Karpas-422 (cell line): Measurements from ENCODE around the gene TMIE. TPM values are rescaled to one million over a fixed set of nuclear protein-coding genes. Genes with fewer than 3 reads are reported as not detected.
"Not testable (repeated sequence)": the region's sequence is repeated elsewhere in the genome, so short reads cannot be mapped to it uniquely, and the experiment has no call there.

Source experiments
- DNase-seq: peaks from one replicate; pipeline ENCODE4 v3.0.0-alpha.2; 2015
- H2AFZ ChIP-seq: fragments of 200-600 bp; sonication (generic); 2 replicates; pipeline ENCODE4 v1.6.1; 2014; ENCODE audit warnings: antibody characterized with exemption, low read length, mixed read lengths
- H3K27ac ChIP-seq: fragments of 200-600 bp; sonication (generic); 2 replicates; pipeline ENCODE4 v1.5.1; 2014; ENCODE audit warnings: mild to moderate bottlenecking, low read length, moderate library complexity
- H3K27me3 ChIP-seq: fragments of 200-600 bp; sonication (generic); 2 replicates; pipeline ENCODE4 v1.6.1; 2014; ENCODE audit warnings: low read length, mixed read lengths
- H3K36me3 ChIP-seq: fragments of 200-600 bp; sonication (generic); 2 replicates; pipeline ENCODE4 v1.6.1; 2014; ENCODE audit warnings: low read length, mixed read lengths; ENCODE audit not compliant: insufficient read depth
- H3K4me1 ChIP-seq: fragments of 200-600 bp; sonication (generic); 2 replicates; pipeline ENCODE4 v1.6.1; 2014; ENCODE audit warnings: mild to moderate bottlenecking, low read length, mixed read lengths
- H3K4me2 ChIP-seq: fragments of 200-600 bp; sonication (generic); 2 replicates; pipeline ENCODE4 v1.6.1; 2014; ENCODE audit warnings: low read length, low read depth, mild to moderate bottlenecking; ENCODE audit not compliant: poor library complexity, severe bottlenecking
- H3K4me3 ChIP-seq: fragments of 200-600 bp; sonication (generic); 2 replicates; pipeline ENCODE4 v1.5.1; 2014; ENCODE audit warnings: mild to moderate bottlenecking, antibody characterized with exemption, low read length, mixed read lengths
- H3K79me2 ChIP-seq: fragments of 200-600 bp; sonication (generic); 2 replicates; pipeline ENCODE4 v1.6.1; 2014; ENCODE audit warnings: mild to moderate bottlenecking, low read length, mixed read lengths
- H3K9ac ChIP-seq: fragments of 200-600 bp; sonication (generic); 2 replicates; pipeline ENCODE4 v1.6.0; 2014; ENCODE audit warnings: low read length
- H3K9me2 ChIP-seq: fragments of 200-600 bp; sonication (generic), shearing (Covaris generic); replicated peaks from 2 replicates; pipeline ENCODE4 v1.6.0; 2014; ENCODE audit warnings: mild to moderate bottlenecking, low read length, moderate library complexity; ENCODE audit not compliant: insufficient read depth
- H3K9me3 ChIP-seq: fragments of 300-700, 200-600 bp; sonication (generic); 2 replicates; pipeline ENCODE4 v1.6.1; 2014; ENCODE audit warnings: low read length, mixed read lengths
- H4K20me1 ChIP-seq: fragments of 200-600 bp; sonication (generic); 2 replicates; pipeline ENCODE4 v1.6.1; 2014; ENCODE audit warnings: mild to moderate bottlenecking, antibody characterized with exemption, low read length, low read depth; ENCODE audit not compliant: insufficient read depth
- total RNA-seq: library from RNA; depleted of rRNA; stranded (reverse); fragments of >200 nt; shearing (Covaris generic); gene quantifications from 2 replicates; pipeline ENCODE4 v1.2.3, GENCODE V29; 2014; ENCODE audit warnings: low replicate concordance

Gene TMIE
- total RNA-seq, 1 experiment from 2014 or later = not detected

DNA sequence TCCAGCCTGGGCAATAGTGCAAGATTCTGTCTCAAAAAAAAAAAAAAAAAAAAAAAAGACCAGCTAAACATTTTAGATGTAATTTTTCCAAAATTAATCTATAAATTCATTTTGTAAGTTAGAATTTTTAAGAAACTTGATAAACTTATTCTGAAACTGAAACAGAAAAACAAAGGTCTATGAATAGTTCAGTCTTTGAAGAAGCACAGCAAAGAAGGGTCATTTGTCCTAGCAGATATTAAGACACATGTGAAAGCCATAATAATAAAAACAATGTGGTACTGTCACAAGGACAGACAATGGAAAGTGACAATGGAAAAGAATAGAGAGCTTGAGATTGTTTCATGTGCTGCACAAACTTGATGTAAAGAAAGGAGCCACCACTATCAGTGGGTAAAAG is 45.5 kb downstream of the TMIE start:
- Histone ChIP-seq H3K27me3 (no peaks in the 10 kb centered on the region), H3K4me2 (no peak overlapping the region)
- DNase-seq = no peak

DNA sequence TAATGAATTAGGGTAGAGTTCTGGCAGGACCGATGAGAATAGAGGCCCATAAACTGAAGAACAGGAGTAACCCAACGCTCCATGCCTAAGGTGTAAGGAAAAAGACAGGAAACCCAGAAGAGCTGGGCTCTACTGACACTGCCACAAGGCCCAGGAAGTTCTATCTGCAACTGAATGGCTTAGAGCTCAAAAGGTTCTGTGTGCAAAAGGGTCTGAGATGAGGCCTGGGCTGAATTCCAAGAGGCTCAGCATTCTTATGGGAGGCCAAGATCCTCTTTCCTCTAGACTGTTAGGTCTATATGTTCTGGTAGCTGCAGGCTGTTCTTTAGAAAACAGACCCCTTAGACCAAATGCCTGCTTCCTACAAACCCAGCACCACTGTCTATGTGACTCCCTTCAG is 47.0 kb downstream of the TMIE start:
- H3K4me2 ChIP-seq = no peak overlapping the region
- no peaks in the 10 kb centered on the region for H3K27me3 ChIP-seq
- no peaks in the 10 kb centered on the region for H3K36me3 ChIP-seq
- no peak overlapping the region for H2AFZ ChIP-seq
- H3K79me2 ChIP-seq = no peaks in the 10 kb centered on the region
- no peak for DNase-seq
- H3K9me2 ChIP-seq = no peaks in the 10 kb centered on the region
- no peak overlapping the region for H3K27ac ChIP-seq
- H3K9me3 ChIP-seq = no peaks in the 10 kb centered on the region
- H3K4me3 ChIP-seq = no peak overlapping the region
- no peaks in the 10 kb centered on the region for H3K4me1 ChIP-seq
- H4K20me1 ChIP-seq = no peaks in the 10 kb centered on the region
- H3K9ac ChIP-seq = no peak overlapping the region

More for the DNA sequence above, 45.5 kb downstream of the TMIE start:
- no peaks in the 10 kb centered on the region for H3K9me2 ChIP-seq
- H3K27ac ChIP-seq = no peak overlapping the region
- H3K4me1 ChIP-seq = no peaks in the 10 kb centered on the region
- H3K79me2 ChIP-seq = no peaks in the 10 kb centered on the region
- H3K9me3 ChIP-seq = no peaks in the 10 kb centered on the region
- no peak overlapping the region for H3K9ac ChIP-seq
- H3K36me3 ChIP-seq = no peaks in the 10 kb centered on the region
- no peak overlapping the region for H3K4me3 ChIP-seq
- H2AFZ ChIP-seq = no peak overlapping the region
- H4K20me1 ChIP-seq = no peaks in the 10 kb centered on the region

DNA sequence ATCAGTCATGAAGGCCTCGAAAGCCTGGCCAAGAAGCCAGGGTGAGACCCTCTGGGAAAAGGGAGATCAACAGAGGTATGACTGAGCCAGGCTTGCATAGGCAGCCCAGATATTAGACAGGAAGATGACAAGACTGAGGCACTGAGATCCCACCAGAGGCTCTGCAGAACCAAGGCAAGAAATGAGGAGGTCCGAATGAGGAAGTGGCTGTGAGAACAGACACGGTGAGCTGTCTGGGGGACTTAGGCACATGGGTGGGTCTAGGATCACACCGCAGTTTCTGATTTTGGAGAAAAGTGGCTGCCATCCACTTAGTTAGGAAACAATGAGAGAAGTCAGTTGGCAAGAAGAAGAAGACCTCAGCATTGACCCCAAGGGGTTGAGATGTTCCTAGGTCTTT is 47.9 kb downstream of the TMIE start:
- H3K9ac ChIP-seq = no peak overlapping the region
- H3K4me3 ChIP-seq = no peak overlapping the region
- no peak overlapping the region for H3K4me2 ChIP-seq
- H3K79me2 ChIP-seq = no peaks in the 10 kb centered on the region
- H3K9me3 ChIP-seq = no peaks in the 10 kb centered on the region
- H3K27ac ChIP-seq = no peak overlapping the region
- H4K20me1 ChIP-seq = no peaks in the 10 kb centered on the region
- DNase-seq = no peak
- no peaks in the 10 kb centered on the region for H3K4me1 ChIP-seq
- no peaks in the 10 kb centered on the region for H3K27me3 ChIP-seq
- no peak overlapping the region for H2AFZ ChIP-seq
- H3K36me3 ChIP-seq = no peaks in the 10 kb centered on the region
- H3K9me2 ChIP-seq = no peaks in the 10 kb centered on the region

DNA sequence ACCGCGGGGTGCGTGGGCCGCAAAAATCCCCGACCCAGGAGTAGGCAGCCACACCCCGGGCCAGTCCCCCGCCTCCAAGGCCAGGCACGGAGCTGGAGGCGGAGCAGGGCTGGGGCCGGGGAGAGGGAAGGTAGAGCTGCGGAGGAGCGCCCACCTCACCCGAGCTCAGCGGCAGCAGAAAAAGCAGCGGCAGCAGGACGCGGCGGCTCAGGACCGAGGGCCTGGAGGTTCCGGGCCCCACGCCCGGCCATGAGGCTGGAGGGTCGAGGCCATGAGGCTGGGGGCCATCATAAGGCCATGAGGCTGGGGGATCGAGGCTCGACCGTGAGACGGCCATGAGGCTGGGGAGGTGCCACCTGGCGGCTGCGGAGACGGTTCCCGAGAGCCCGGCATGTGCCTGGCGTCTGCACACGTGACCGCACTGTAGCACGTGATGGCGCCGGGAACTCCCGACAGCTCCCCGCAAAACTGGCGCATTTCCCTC is 49.4 kb downstream of the TMIE start:
- Histone ChIP-seq H3K9me3 (no peaks in the 10 kb centered on the region), H3K27ac (no peak overlapping the region), H3K4me2 (no peak overlapping the region), H3K9me2 (no peaks in the 10 kb centered on the region), H3K36me3 (no peaks in the 10 kb centered on the region), H4K20me1 (no peaks in the 10 kb centered on the region), H3K4me3 (no peak overlapping the region), H2AFZ (no peak overlapping the region), H3K4me1 (no peaks in the 10 kb centered on the region), H3K79me2 (no peaks in the 10 kb centered on the region), H3K27me3 (no peaks in the 10 kb centered on the region), H3K9ac (no peak overlapping the region)
- no peak for DNase-seq

DNA sequence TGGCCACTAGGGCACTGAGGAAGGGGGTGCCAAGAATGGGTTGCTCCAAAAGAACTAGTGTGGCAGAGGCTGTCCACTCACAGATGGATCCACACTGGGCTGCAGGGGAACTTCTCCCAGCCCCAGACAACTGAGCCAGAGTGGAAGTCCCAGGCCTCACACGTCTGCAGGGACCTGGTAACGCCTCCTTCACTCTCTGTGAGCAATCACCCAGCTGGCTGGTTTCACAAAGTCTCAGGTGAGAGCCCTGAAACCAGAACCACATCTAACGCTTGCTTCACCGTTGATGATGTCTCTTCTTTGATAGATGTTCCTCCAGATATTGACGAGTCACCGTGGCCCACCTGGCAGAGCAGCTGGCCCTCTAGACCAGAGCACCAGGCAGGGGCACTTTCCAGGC is 51.9 kb downstream of the TMIE start:
- H3K4me2 ChIP-seq, H3K4me3 ChIP-seq, H3K4me1 ChIP-seq, H3K9me2 ChIP-seq, H4K20me1 ChIP-seq, H3K9ac ChIP-seq, DNase-seq, H2AFZ ChIP-seq, H3K79me2 ChIP-seq, H3K36me3 ChIP-seq, H3K27me3 ChIP-seq, H3K9me3 ChIP-seq, H3K27ac ChIP-seq: not testable (repeated sequence)

DNA sequence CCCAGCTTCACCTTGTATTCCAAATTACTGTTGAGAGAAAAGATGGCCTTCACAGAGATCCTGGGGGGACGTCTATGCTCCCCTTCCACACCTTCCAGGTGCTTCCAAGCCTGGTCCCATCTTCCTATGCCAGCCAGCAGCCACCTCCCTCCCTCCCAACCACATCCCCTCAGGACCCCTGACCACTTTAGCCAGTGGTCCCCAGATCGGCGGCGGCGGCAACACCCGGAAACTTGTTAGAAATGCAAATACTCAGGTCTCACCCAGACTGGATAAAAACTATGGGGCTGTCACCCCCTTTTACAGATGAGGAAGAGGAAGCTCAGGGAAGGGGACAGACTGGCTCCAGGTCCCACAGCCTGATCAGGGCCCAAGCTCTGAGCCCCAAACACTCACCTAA is 54.5 kb downstream of the TMIE start:
- no peak overlapping the region for H3K27ac ChIP-seq
- no peaks in the 10 kb centered on the region for H3K9me2 ChIP-seq
- H3K4me2 ChIP-seq = no peak overlapping the region
- H3K9me3 ChIP-seq = no peaks in the 10 kb centered on the region
- H3K27me3 ChIP-seq = no peaks in the 10 kb centered on the region
- no peaks in the 10 kb centered on the region for H3K79me2 ChIP-seq
- no peaks in the 10 kb centered on the region for H3K36me3 ChIP-seq
- H3K4me3 ChIP-seq = no peak overlapping the region
- no peaks in the 10 kb centered on the region for H3K4me1 ChIP-seq
- H4K20me1 ChIP-seq = no peaks in the 10 kb centered on the region
- H3K9ac ChIP-seq = no peak overlapping the region
- no peak for DNase-seq
- no peak overlapping the region for H2AFZ ChIP-seq

DNA sequence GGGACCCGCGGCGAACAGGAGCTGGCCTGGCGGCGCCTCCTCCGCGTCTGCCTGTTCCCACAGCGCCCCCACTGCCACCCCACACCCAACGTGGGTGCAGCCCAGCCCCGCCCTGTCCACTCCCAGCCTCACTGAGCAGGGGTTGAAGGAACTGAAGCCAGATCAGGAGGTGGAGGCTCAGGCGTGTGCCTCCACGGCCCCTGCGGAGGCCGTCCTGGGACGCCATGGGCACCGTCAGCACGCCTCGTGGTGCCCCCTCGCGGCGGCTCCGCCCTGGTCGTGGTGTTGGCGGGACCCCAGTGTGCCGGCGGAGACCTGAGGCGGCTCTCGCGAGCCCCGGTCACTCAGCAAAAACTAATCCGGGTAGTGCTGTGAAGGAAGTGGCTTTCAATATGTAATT is 55.5 kb downstream of the TMIE start:
- Histone ChIP-seq H3K27ac (no peak overlapping the region), H4K20me1 (no peaks in the 10 kb centered on the region), H3K9ac (no peak overlapping the region), H3K4me1 (no peaks in the 10 kb centered on the region), H3K4me2 (no peak overlapping the region), H2AFZ (no peak overlapping the region), H3K27me3 (no peaks in the 10 kb centered on the region), H3K9me3 (no peaks in the 10 kb centered on the region), H3K79me2 (no peaks in the 10 kb centered on the region), H3K36me3 (no peaks in the 10 kb centered on the region), H3K4me3 (no peak overlapping the region), H3K9me2 (no peaks in the 10 kb centered on the region)
- no peak for DNase-seq

DNA sequence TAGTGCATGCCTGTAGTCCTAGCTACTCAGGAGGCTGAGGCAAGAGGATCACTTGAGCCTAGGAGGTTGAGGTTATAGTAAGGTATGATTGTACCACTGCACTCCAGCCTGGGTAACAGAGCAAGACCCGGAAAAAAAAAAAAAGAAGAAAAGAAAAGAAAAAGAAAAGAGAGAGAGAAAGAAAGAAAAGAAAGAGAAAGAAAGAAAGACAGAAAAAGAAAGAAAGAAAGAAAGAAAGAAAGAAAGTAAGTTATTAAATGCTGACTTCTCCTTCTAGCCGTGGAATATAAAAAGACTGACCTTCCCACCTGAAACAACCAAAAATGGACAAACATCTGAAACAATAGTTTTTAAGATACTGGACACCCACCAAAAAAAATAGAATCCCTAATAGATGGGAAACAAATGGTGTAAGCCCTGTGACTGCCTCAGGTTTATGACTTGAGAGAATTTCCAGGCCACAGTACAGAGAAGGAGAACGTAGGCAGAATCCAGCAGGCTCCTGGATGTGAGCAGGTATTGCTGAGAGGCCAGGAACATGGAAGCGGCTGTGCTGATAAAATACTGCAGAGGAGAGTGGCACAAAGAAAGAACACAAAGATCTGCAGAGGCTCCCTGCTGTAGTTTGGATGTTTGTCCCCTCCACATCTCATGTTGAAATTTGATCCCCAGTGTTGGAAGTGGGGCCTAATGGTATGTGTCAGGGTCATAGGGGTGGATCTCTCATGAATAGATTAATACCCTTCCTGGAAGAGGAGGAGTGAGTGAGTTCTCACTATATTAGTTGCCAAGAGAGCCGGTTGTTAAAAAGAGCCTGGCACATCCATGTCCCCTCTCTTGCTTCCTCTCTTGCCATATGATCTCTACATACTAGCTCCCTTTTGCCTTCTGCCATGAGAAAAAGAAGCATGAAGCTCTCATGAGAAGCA is 58.3 kb downstream of the TMIE start:
- Histone ChIP-seq H3K36me3 (no peaks in the 10 kb centered on the region), H3K9me3 (peaks cover 5% of the 10 kb centered on the region; the same call in 1 of the 2 replicates), H3K27ac (no peak overlapping the region), H3K4me1 (no peaks in the 10 kb centered on the region), H3K79me2 (no peaks in the 10 kb centered on the region), H3K27me3 (no peaks in the 10 kb centered on the region), H3K9me2 (no peaks in the 10 kb centered on the region), H3K4me2 (no peak overlapping the region), H4K20me1 (no peaks in the 10 kb centered on the region), H3K9ac (no peak overlapping the region), H3K4me3 (no peak overlapping the region), H2AFZ (no peak overlapping the region)
- no peak for DNase-seq
